ENCODE results near the gene ANAPC13. TPM values are rescaled to one million over a fixed set of nuclear protein-coding genes. Genes with fewer than 3 reads are reported as not detected.

ANAPC13 gene
- total and polyA plus RNA-seq, 2 of the 13 experiments (the other 11 are each of a cell fraction or from before 2014, with no cell fraction given), result 48.7 to 69.1 TPM

DNA sequence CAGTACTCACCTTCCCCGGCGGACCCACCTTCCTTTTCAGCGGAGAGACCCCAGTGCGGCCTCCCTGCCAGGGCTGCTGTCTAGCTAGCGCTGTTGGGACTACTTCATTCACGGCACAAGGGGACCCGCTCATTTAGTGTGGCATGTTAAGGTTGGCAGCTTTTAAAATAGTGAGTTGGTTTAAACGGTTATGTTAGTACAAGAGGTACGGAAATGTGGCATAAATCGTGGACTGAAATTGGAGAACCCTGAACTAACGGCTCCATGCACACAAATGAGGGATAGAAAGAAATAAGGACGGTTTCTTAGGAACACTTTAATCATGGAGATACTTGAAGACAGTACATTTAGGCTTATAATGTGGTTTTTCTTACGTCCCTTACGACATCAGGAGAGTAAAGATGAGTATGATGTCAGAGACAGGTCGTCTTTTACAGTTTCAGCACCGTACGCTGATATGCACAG, 824 bp upstream of the ANAPC13 start (continued):
- TF ChIP-seq, protein P1, sequence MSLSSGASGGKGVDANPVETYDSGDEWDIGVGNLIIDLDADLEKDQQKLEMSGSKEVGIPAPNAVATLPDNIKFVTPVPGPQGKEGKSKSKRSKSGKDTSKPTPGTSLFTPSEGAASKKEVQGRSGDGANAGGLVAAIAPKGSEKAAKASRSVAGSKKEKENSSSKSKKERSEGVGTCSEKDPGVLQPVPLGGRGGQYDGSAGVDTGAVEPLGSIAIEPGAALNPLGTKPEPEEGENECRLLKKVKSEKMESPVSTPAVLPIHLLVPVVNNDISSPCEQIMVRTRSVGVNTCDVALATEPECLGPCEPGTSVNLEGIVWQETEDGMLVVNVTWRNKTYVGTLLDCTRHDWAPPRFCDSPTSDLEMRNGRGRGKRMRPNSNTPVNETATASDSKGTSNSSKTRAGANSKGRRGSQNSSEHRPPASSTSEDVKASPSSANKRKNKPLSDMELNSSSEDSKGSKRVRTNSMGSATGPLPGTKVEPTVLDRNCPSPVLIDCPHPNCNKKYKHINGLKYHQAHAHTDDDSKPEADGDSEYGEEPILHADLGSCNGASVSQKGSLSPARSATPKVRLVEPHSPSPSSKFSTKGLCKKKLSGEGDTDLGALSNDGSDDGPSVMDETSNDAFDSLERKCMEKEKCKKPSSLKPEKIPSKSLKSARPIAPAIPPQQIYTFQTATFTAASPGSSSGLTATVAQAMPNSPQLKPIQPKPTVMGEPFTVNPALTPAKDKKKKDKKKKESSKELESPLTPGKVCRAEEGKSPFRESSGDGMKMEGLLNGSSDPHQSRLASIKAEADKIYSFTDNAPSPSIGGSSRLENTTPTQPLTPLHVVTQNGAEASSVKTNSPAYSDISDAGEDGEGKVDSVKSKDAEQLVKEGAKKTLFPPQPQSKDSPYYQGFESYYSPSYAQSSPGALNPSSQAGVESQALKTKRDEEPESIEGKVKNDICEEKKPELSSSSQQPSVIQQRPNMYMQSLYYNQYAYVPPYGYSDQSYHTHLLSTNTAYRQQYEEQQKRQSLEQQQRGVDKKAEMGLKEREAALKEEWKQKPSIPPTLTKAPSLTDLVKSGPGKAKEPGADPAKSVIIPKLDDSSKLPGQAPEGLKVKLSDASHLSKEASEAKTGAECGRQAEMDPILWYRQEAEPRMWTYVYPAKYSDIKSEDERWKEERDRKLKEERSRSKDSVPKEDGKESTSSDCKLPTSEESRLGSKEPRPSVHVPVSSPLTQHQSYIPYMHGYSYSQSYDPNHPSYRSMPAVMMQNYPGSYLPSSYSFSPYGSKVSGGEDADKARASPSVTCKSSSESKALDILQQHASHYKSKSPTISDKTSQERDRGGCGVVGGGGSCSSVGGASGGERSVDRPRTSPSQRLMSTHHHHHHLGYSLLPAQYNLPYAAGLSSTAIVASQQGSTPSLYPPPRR (CRISPR knock-in tag; IDR thresholded peaks at IDR 0.05; ENCODE audit: borderline replicate concordance), result 0 out of 2 replicates have a peak, but pooled peaks have one; percentile 7
- no peak for TF ChIP-seq SCMH1 (CRISPR knock-in tag; IDR thresholded peaks at IDR 0.05; ENCODE audit: borderline replicate concordance)
- no peak for TF ChIP-seq POLR2AphosphoS5 (IDR thresholded peaks at IDR 0.05; ENCODE audit: low read depth, low read length)
- 0 out of 2 replicates have a peak, but pooled peaks have one; percentile 9 for TF ChIP-seq MEIS1 (CRISPR knock-in tag; IDR thresholded peaks at IDR 0.05; ENCODE audit: borderline replicate concordance)
- TF ChIP-seq ZKSCAN5 (CRISPR knock-in tag; IDR thresholded peaks at IDR 0.05), result no peak
- 0 out of 2 replicates have a peak, but pooled peaks have one; percentile 40 for TF ChIP-seq ELF4 (CRISPR knock-in tag; IDR thresholded peaks at IDR 0.05; ENCODE audit: borderline replicate concordance)
- 0 out of 2 replicates have a peak, but pooled peaks have one; percentile 4 for TF ChIP-seq ZNF335 (CRISPR knock-in tag; IDR thresholded peaks at IDR 0.05)
- TF ChIP-seq ZBTB21 (CRISPR knock-in tag; IDR thresholded peaks at IDR 0.05), result peak; percentile 65; the same call in 1 of the 2 replicates
- TF ChIP-seq CREB1 (IDR thresholded peaks at IDR 0.05), result peak; percentile 48; the same call in 1 of the 2 replicates
- no peak for TF ChIP-seq CREB1 (CRISPR knock-in tag; IDR thresholded peaks at IDR 0.05)

Measured in HepG2 (cell line).